Upper lobe of left lung (tissue), 4 donors: Measurements from ENCODE around the gene PRM2.

Source experiments
- POLR2A ChIP-seq, 4 donors: fragments of 450-650 bp; IDR thresholded peaks; one replicate each; pipeline ENCODE4 v1.5.1; 2016 to 2017; ENCODE audit warnings: antibody characterized with exemption in 4 of 4, mild to moderate bottlenecking in 2 of 4
- POLR2AphosphoS5 ChIP-seq, 2 donors: sonication (generic); formaldehyde crosslinking; IDR thresholded peaks; one replicate each; pipeline ENCODE4 v1.5.1; 2017; ENCODE audit warnings: antibody characterized with exemption in 2 of 2
- TF ChIP-seq, protein P1 (sequence below), 6 experiments: fragments of 450-650 bp in 4 of 6; fragments of 200-600 bp in 2 of 6; sonication (generic) in 2 of 6; IDR thresholded peaks; one replicate each; pipeline ENCODE4 v1.5.1; 2016 to 2019; ENCODE audit warnings: antibody characterized with exemption in 6 of 6

DNA sequence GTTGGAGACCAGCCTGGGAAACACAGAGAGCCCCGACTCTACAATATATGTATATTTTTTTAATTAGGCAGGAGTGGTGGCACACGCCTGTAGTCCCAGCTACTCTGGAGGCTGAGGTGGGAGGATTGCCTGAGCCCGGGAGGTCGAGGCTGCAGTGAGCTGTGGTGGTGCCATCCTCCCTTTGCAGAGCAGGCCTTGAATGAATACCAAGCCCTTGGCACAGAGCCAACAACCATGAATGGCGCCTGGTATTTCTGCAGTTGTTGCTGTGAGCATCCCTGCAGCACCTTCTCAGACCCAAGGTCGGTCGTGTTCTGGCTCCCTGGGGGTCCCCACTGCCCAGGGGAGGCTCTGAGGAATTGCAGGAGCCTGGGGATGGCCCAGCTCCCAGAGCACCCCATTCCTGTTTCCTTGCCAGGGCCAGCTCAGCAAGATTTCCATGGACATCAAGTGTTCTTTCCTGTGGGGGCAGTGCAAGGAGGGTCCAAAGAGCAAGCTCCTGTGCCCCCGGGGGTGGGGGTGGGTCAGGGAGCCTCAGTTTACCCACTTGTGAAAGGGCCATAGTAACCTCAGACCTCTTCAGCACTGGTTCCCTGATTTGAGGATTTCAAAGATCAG, 43.4 kb upstream of the PRM2 start:
- TF ChIP-seq, protein P1, sequence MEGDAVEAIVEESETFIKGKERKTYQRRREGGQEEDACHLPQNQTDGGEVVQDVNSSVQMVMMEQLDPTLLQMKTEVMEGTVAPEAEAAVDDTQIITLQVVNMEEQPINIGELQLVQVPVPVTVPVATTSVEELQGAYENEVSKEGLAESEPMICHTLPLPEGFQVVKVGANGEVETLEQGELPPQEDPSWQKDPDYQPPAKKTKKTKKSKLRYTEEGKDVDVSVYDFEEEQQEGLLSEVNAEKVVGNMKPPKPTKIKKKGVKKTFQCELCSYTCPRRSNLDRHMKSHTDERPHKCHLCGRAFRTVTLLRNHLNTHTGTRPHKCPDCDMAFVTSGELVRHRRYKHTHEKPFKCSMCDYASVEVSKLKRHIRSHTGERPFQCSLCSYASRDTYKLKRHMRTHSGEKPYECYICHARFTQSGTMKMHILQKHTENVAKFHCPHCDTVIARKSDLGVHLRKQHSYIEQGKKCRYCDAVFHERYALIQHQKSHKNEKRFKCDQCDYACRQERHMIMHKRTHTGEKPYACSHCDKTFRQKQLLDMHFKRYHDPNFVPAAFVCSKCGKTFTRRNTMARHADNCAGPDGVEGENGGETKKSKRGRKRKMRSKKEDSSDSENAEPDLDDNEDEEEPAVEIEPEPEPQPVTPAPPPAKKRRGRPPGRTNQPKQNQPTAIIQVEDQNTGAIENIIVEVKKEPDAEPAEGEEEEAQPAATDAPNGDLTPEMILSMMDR (IDR thresholded peaks at IDR 0.05) = no peak
- no peak for TF ChIP-seq POLR2A (IDR thresholded peaks at IDR 0.05)
- TF ChIP-seq POLR2AphosphoS5 (IDR thresholded peaks at IDR 0.05) = no peak
